GM10266 (cell line): ENCODE results near the gene SGF29.
A peak's percentile ranks its signal among the peaks of the same experiment; 100 is the strongest.

ENCODE experiments used
- DNase-seq: peaks from one replicate; pipeline ENCODE4 v3.0.0; 2012; ENCODE audit errors: extremely low spot score
- TF ChIP-seq, protein P1 (sequence below): IDR thresholded peaks from 2 replicates; pipeline ENCODE4 v1.5.1; 2012; ENCODE audit warnings: mild to moderate bottlenecking, low read depth; ENCODE audit not compliant: control insufficient read depth, insufficient read depth; ENCODE audit errors: missing control alignments

Gene SGF29

DNA sequence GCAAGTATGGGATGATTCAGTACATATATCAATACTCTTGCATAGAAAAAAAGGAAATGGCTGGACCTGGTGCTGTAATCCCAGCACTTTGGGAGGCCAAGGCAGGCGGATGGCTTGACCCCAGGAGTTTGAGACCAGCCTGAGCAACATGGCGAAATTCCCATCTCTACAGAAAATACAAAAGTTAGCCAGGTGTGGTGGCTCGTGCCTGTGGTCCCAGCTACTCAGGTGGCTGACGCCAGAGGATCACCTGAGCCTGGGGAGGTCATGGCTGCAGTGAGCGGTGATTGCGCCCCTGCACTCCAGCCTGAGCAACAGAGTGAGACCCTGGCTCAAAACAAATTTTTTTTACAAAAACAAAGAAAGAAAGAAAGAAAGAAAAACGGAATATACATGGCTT lies 7.1 kb upstream of the SGF29 start:
- no peak for DNase-seq
- TF ChIP-seq, protein P1, sequence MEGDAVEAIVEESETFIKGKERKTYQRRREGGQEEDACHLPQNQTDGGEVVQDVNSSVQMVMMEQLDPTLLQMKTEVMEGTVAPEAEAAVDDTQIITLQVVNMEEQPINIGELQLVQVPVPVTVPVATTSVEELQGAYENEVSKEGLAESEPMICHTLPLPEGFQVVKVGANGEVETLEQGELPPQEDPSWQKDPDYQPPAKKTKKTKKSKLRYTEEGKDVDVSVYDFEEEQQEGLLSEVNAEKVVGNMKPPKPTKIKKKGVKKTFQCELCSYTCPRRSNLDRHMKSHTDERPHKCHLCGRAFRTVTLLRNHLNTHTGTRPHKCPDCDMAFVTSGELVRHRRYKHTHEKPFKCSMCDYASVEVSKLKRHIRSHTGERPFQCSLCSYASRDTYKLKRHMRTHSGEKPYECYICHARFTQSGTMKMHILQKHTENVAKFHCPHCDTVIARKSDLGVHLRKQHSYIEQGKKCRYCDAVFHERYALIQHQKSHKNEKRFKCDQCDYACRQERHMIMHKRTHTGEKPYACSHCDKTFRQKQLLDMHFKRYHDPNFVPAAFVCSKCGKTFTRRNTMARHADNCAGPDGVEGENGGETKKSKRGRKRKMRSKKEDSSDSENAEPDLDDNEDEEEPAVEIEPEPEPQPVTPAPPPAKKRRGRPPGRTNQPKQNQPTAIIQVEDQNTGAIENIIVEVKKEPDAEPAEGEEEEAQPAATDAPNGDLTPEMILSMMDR, result no peak

DNA sequence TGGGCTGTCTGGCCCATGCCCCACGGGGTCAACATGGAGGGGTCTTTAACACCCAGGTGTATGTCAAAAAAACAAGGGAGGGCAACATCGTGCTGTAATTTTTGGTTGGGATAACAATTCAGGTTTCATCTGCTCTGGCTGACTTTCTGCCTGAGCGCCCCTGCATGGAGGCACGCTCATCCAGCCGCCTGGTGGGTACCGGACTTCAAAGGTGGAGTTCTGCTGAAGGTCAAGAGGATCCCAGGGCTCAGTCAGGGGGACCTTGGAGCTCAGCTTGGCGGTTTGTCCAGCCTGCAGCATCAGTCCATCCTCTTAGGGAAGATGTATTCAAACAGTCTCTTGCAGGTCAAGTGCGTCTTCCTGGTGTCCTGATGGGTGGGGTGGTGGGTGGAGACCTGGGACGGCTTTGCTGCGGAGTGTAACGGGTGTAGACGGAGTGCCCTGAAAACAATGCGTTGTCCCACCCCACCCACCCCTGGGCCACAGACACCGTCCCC lies 5.4 kb upstream of the SGF29 start:
- no peak for DNase-seq
- TF ChIP-seq, protein P1, result no peak

DNA sequence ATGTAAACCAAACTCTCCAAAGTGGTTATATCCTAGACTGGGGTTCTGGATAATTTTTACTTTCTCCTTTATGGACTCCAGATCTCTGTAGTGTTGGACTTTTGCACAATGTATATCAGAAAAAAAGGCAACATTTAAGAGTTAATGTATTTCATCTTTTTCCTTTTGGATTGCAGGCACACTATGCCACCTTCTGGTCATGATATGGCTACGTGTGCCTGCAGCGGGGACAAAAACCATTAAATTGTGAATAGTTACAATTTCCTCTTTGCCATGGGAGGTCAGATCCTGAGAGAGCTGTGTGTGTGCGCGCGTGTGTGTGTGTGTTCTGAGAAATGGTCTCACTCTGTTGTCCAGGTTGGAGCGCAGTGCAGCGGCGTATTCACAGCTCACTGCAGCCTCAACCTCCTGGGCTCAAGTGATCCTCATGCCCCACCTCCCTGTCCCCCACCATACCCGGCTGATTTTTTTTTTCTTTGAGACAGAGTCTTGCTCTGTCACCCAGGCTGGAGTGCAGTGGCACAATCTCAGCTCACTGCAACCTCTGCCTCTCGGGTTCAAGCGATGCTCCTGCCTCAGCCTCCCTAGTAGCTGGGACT lies 4.3 kb upstream of the SGF29 start:
- TF ChIP-seq, protein P1, result peak; percentile 65
- DNase-seq, result no peak

DNA sequence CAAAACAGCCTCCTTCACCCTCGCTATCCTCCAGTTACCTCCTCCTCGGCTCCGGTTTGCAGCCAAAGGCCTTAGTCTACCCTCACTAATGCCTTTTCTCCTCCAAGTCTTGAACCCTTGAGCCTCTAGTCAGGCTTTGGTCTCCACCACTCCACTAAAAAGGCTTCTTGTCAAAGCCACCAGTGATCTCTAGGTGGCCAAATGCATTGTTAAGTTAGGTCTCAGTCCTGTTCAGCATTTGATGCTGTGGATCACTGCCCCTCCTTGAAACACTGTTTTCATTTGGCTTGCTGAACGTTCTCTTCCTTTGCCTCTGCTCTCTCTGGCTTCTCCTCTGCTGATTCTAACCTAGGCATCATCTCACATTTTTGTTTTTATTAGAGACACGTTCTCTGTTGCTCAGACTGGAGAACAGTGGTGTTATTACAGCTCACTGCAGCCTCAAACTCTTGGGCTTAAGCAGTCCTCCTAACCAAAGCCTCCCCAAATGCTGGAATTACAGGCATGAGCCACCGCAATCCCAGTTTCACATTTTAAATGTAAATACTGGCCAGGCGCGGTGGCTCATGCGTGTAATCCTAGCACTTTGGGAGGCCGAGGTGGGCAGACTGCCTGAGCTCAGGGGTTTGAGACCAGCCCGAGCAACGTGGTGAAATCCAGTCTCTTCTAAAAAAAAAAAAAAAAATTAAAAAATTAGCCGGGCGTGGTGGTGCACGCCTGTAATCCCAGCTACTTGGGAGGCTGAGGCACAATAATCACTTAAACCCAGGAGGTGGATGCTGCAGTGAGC lies 1.1 kb downstream of the SGF29 start:
- no peak for DNase-seq

DNA sequence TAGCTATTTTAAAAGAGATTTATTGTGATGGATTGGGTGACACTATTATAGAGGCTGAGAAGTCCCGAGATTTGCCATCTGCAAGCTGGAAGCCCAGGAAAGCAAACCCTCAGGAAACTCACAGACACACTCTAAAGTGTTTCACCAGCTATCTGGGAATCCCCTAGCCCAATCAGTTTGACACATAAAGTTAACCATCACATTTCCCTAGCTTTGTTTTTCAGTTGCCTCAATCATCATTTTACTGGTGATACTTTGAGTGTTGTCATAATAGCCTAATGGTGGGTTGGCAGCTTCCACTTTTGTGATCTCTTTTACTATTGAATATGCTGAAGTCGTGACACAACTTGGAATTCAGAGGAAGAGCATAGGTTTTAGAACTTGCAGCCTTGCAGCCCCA lies 1.8 kb downstream of the SGF29 start:
- DNase-seq, result no peak
- TF ChIP-seq, protein P1, result no peak

More for the DNA sequence above, 1.1 kb downstream of the SGF29 start:
- TF ChIP-seq, protein P1, result no peak

DNA sequence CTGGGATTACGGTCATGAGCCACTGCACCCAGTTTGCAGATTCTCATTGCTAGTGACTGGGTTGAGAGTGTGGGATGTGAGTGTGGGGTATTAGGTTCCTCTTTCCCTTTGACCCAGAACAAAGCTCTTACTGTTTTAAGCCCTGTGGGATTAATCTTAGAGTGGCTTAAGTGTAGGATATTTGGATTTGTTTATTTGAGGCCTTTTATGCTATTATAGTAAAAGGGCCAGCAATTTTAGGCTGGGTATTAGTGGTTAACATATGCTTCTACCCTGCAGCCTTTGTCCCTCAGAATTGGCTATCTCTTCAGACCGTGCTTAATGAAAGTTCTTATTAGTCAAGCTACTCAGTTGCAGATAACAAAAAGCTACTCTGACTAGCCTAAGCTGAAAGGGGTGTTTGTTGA lies 3.2 kb downstream of the SGF29 start:
- TF ChIP-seq, protein P1, result no peak

DNA sequence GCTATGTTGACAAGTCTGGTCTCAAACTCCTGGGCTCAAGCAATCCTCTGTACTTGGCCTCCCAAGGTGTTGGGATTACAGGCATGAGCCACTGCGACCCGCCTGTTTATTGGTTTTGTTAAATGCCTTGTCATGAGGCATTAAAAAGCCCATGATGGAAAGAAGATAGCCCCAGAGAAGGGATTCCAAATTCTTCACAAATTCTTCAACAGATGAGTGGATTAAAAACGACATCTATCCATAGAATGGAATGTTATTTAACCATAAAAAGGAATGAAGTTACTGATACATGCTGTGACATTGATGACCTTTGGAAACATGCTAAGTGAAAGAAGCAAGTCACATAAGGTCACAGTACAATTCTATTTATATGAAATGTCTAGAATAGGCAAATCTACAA lies 4.7 kb downstream of the SGF29 start:
- TF ChIP-seq, protein P1, result no peak
- DNase-seq, result no peak

More for the DNA sequence above, 3.2 kb downstream of the SGF29 start:
- DNase-seq, result no peak
